ENCODE data around the gene LRP11.

The LRP11 gene

DNA sequence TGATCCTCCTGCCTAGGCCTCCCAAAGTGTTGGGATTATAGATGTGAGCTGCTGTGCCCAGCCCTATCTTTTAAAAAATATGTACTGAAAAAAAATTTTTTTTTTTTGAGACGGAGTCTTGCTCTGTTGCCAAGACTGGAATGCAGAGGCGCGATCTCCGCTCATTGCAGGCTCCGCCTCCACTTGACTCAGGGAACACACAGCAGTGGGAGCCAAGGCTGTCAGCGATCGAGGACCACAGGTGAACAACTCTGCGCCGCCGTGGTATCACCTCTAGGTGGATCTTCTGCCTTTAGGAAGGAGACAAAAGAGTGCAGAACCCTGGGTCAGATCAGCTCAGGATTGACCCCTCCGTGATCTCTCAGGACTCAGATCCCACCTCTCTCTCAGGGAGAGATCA lies 20.1 kb upstream of the LRP11 start:
- TF ChIP-seq ZBTB7A (IDR thresholded peaks at IDR 0.05; ENCODE audit: low read depth) (no peak), TEAD4 (IDR thresholded peaks at IDR 0.05) (no peak), TAF1 (IDR thresholded peaks at IDR 0.05; ENCODE audit: low read depth) (no peak), RAD21 (IDR thresholded peaks at IDR 0.05; ENCODE audit: low read depth) (no peak), CREB1 (IDR thresholded peaks at IDR 0.05; ENCODE audit: low read depth) (no peak), YY1 (IDR thresholded peaks at IDR 0.05; ENCODE audit: low read depth) (no peak), EP300 (IDR thresholded peaks at IDR 0.05; ENCODE audit: borderline replicate concordance) (no peak), CEBPB (IDR thresholded peaks at IDR 0.05) (no peak)
- TF ChIP-seq, protein P1, sequence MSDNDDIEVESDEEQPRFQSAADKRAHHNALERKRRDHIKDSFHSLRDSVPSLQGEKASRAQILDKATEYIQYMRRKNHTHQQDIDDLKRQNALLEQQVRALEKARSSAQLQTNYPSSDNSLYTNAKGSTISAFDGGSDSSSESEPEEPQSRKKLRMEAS (IDR thresholded peaks at IDR 0.05), result no peak
- TF ChIP-seq, protein P2, sequence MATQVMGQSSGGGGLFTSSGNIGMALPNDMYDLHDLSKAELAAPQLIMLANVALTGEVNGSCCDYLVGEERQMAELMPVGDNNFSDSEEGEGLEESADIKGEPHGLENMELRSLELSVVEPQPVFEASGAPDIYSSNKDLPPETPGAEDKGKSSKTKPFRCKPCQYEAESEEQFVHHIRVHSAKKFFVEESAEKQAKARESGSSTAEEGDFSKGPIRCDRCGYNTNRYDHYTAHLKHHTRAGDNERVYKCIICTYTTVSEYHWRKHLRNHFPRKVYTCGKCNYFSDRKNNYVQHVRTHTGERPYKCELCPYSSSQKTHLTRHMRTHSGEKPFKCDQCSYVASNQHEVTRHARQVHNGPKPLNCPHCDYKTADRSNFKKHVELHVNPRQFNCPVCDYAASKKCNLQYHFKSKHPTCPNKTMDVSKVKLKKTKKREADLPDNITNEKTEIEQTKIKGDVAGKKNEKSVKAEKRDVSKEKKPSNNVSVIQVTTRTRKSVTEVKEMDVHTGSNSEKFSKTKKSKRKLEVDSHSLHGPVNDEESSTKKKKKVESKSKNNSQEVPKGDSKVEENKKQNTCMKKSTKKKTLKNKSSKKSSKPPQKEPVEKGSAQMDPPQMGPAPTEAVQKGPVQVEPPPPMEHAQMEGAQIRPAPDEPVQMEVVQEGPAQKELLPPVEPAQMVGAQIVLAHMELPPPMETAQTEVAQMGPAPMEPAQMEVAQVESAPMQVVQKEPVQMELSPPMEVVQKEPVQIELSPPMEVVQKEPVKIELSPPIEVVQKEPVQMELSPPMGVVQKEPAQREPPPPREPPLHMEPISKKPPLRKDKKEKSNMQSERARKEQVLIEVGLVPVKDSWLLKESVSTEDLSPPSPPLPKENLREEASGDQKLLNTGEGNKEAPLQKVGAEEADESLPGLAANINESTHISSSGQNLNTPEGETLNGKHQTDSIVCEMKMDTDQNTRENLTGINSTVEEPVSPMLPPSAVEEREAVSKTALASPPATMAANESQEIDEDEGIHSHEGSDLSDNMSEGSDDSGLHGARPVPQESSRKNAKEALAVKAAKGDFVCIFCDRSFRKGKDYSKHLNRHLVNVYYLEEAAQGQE (IDR thresholded peaks at IDR 0.05; ENCODE audit: low read depth), result no peak
- TF ChIP-seq, protein P3, sequence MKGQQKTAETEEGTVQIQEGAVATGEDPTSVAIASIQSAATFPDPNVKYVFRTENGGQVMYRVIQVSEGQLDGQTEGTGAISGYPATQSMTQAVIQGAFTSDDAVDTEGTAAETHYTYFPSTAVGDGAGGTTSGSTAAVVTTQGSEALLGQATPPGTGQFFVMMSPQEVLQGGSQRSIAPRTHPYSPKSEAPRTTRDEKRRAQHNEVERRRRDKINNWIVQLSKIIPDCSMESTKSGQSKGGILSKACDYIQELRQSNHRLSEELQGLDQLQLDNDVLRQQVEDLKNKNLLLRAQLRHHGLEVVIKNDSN (IDR thresholded peaks at IDR 0.05), result no peak

DNA sequence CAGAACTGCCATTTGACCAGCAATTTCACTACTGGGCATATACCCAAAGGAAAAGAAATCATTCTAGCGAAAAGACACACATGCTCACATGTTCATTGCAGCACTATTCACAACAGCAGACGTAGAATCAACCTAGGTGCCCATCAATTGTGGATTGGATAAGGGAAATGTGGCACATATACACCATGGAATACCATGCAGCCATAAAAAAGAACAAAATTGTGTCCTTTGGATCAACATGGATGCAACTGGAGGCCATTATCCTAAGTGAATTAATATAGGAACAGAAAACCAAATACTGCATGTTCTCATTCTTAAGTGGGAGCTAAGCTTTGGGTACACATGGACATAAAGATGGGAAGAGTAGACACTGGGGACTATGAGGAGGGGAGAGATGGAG lies 17.7 kb upstream of the LRP11 start:
- TF ChIP-seq, protein P1 (IDR thresholded peaks at IDR 0.05), result no peak
- TF ChIP-seq YY1 (IDR thresholded peaks at IDR 0.05; ENCODE audit: low read depth) (no peak), EP300 (IDR thresholded peaks at IDR 0.05; ENCODE audit: borderline replicate concordance) (no peak), EGR1 (IDR thresholded peaks at IDR 0.05) (no peak)
- TF ChIP-seq, protein P3 (IDR thresholded peaks at IDR 0.05), result no peak

DNA sequence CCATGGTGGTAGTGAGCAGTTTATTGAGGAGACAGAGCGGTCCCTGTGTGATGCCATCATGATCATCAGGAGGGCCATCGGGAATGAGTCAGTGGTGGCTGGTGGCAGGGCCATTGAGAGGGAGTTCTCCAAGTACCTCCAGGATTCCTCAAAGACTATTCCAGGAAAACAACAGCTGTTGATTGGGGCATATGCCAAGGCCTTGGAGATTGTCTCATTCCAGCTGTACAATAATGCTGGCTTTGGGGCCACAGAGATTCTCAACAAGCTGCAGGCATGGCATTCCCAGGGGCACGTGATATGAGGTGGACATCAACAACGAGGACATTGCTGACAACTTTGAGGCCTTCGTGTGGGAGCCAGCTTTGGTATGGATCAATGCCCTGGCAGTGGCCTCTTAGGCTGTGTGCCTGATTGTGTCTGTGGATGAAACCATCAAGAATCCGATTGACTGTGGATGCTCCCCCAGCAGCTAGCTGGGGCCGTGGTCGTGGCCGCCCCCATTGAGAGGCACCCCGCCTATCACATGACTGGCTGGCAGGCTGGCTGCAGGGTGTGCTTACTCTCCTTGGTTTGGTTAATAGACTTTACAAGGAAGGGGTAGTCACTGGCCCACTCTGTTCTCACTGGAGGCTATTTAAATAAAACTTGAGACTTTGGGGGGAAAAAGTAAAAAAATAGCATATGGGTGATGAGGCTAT lies 17.1 kb upstream of the LRP11 start:
- TF ChIP-seq, protein P1 (IDR thresholded peaks at IDR 0.05), result no peak
- TF ChIP-seq CEBPB (IDR thresholded peaks at IDR 0.05) (no peak), TCF12 (IDR thresholded peaks at IDR 0.05; ENCODE audit: low read depth) (no peak), ZBTB7A (IDR thresholded peaks at IDR 0.05; ENCODE audit: low read depth) (no peak), EP300 (IDR thresholded peaks at IDR 0.05; ENCODE audit: borderline replicate concordance) (no peak), EGR1 (IDR thresholded peaks at IDR 0.05) (no peak), RAD21 (IDR thresholded peaks at IDR 0.05; ENCODE audit: low read depth) (no peak), FOXM1 (IDR thresholded peaks at IDR 0.05; ENCODE audit: borderline replicate concordance, low read depth) (no peak), CREB1 (IDR thresholded peaks at IDR 0.05; ENCODE audit: low read depth) (no peak), NFIC (IDR thresholded peaks at IDR 0.05) (no peak), YY1 (IDR thresholded peaks at IDR 0.05; ENCODE audit: low read depth) (no peak), TAF1 (IDR thresholded peaks at IDR 0.05; ENCODE audit: low read depth) (no peak), TEAD4 (IDR thresholded peaks at IDR 0.05) (no peak)
- TF ChIP-seq, protein P3 (IDR thresholded peaks at IDR 0.05), result no peak
- TF ChIP-seq, protein P2 (IDR thresholded peaks at IDR 0.05; ENCODE audit: low read depth), result no peak

DNA sequence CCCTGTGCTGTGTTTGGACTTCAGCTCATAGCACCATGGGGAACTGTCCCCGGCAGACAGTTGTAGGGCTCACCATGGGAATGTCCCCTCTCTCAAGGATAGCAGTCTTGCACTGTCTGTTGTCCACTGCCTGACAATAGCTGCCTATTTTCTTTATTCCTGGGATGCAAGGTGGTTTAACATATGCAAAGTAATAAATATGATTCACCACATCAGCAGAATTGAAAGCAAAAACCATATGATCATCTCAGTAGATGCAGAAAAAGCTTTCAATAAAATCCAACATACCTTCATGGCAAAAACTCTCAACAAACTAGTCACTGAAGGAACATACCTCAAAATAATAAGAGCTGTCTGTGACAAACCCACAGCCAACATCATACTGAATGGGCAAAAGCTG lies 13.5 kb upstream of the LRP11 start:
- no peak for TF ChIP-seq TEAD4 (IDR thresholded peaks at IDR 0.05)
- TF ChIP-seq YY1 (IDR thresholded peaks at IDR 0.05; ENCODE audit: low read depth), result no peak
- TF ChIP-seq TAF1 (IDR thresholded peaks at IDR 0.05; ENCODE audit: low read depth), result no peak
- TF ChIP-seq, protein P1 (IDR thresholded peaks at IDR 0.05), result no peak
- TF ChIP-seq RAD21 (IDR thresholded peaks at IDR 0.05; ENCODE audit: low read depth), result no peak
- no peak for TF ChIP-seq CEBPB (IDR thresholded peaks at IDR 0.05)
- TF ChIP-seq FOXM1 (IDR thresholded peaks at IDR 0.05; ENCODE audit: borderline replicate concordance, low read depth), result no peak
- TF ChIP-seq, protein P2 (IDR thresholded peaks at IDR 0.05; ENCODE audit: low read depth), result no peak
- TF ChIP-seq, protein P3 (IDR thresholded peaks at IDR 0.05), result no peak
- no peak for TF ChIP-seq NFIC (IDR thresholded peaks at IDR 0.05)
- TF ChIP-seq ZBTB7A (IDR thresholded peaks at IDR 0.05; ENCODE audit: low read depth), result no peak
- no peak for TF ChIP-seq TCF12 (IDR thresholded peaks at IDR 0.05; ENCODE audit: low read depth)
- TF ChIP-seq CREB1 (IDR thresholded peaks at IDR 0.05; ENCODE audit: low read depth), result no peak
- TF ChIP-seq EP300 (IDR thresholded peaks at IDR 0.05; ENCODE audit: borderline replicate concordance), result no peak
- TF ChIP-seq EGR1 (IDR thresholded peaks at IDR 0.05), result no peak

Data from Ishikawa (cell line).